GM23338 (cell line): ENCODE data around the gene EGF. TPM values are rescaled to one million over a fixed set of nuclear protein-coding genes. Genes with fewer than 3 reads are reported as not detected.

Experiments used
- ATAC-seq: fragments of 200-7000 bp; cut with Tn5 transposase; 3 replicates; pipeline ENCODE4 v1.9.1; 2020
- DNase-seq: peaks from one replicate; pipeline ENCODE4 v3.0.0-alpha.2; 2015; ENCODE audit warnings: low spot score
- H2AFZ ChIP-seq: fragments of 200-600 bp; sonication (generic); 2 replicates; pipeline ENCODE4 v1.8.0; 2016; ENCODE audit warnings: antibody characterized with exemption, mild to moderate bottlenecking, moderate library complexity
- H3F3A ChIP-seq: fragments of 200-600 bp; sonication (generic); replicated peaks from 2 replicates; pipeline ENCODE4 v1.8.0; 2017; ENCODE audit warnings: antibody characterized with exemption, mixed run types, low read depth
- H3K27ac ChIP-seq: fragments of 200-600 bp; sonication (generic); 2 replicates; pipeline ENCODE4 v1.6.1; 2016; ENCODE audit warnings: low read depth
- H3K27me3 ChIP-seq: fragments of 200-600 bp; sonication (generic); 2 replicates; pipeline ENCODE4 v1.8.0; 2016; ENCODE audit warnings: mild to moderate bottlenecking, mixed run types, moderate library complexity; ENCODE audit not compliant: insufficient read depth
- H3K36me3 ChIP-seq: fragments of 200-600 bp; sonication (generic); 2 replicates; pipeline ENCODE4 v1.8.0; 2016; ENCODE audit warnings: mild to moderate bottlenecking; ENCODE audit not compliant: insufficient read depth
- H3K4me1 ChIP-seq: fragments of 200-600 bp; sonication (generic); 2 replicates; pipeline ENCODE4 v1.8.0; 2016; ENCODE audit warnings: mild to moderate bottlenecking, moderate library complexity; ENCODE audit not compliant: insufficient read depth
- H3K4me2 ChIP-seq: fragments of 200-600 bp; sonication (generic); 2 replicates; pipeline ENCODE4 v1.7.1; 2017; ENCODE audit warnings: mixed run types
- H3K4me3 ChIP-seq: fragments of 200-600 bp; sonication (generic); 2 replicates; pipeline ENCODE4 v1.6.1; 2016; ENCODE audit warnings: mixed run types
- H3K79me2 ChIP-seq: fragments of 200-600 bp; sonication (generic); replicated peaks from 2 replicates; pipeline ENCODE4 v1.8.0; 2017; ENCODE audit warnings: mild to moderate bottlenecking; ENCODE audit not compliant: insufficient read depth
- H3K9me2 ChIP-seq: fragments of 200-600 bp; sonication (generic); 2 replicates; pipeline ENCODE4 v1.8.0; 2017; ENCODE audit not compliant: insufficient read depth
- H4K20me1 ChIP-seq: fragments of 200-600 bp; sonication (generic); replicated peaks from 2 replicates; pipeline ENCODE4 v1.8.0; 2017; ENCODE audit warnings: mild to moderate bottlenecking; ENCODE audit not compliant: insufficient read depth
- H3K27ac Mint-ChIP-seq: 2 replicates; pipeline ENCODE4 v1.8.0; 2020; ENCODE audit warnings: inconsistent platforms, mild to moderate bottlenecking, moderate library complexity, mixed read lengths
- H3K27me3 Mint-ChIP-seq: 3 replicates; pipeline ENCODE4 v1.8.0; 2022; ENCODE audit warnings: low read depth, mild to moderate bottlenecking, moderate library complexity, mixed read lengths, inconsistent platforms; ENCODE audit not compliant: insufficient read depth, poor library complexity
- H3K36me3 Mint-ChIP-seq: 3 replicates; pipeline ENCODE4 v1.8.0; 2021; ENCODE audit warnings: low read depth, mild to moderate bottlenecking, inconsistent platforms, moderate library complexity, mixed read lengths
- H3K4me1 Mint-ChIP-seq: 3 replicates; pipeline ENCODE4 v1.8.0; 2020; ENCODE audit warnings: mild to moderate bottlenecking, inconsistent platforms, mixed read lengths
- H3K4me3 Mint-ChIP-seq: 3 replicates; pipeline ENCODE4 v1.8.0; 2021; ENCODE audit warnings: moderate library complexity, mild to moderate bottlenecking, inconsistent platforms, mixed read lengths
- H3K9me3 Mint-ChIP-seq: 3 replicates; pipeline ENCODE4 v1.8.0; 2020; ENCODE audit warnings: moderate library complexity, mild to moderate bottlenecking, inconsistent platforms, mixed read lengths
- CREB1 ChIP-seq: fragments of 250-450 bp; sonication (Bioruptor Pico); IDR thresholded peaks from 2 replicates; pipeline ENCODE4 v1.5.0; 2020; ENCODE audit warnings: low read depth, mild to moderate bottlenecking, moderate library complexity
- EZH2phosphoT487 ChIP-seq: fragments of 200-600 bp; sonication (generic); IDR thresholded peaks from one replicate; pipeline ENCODE4 v1.8.1; 2018; ENCODE audit warnings: antibody characterized with exemption; ENCODE audit not compliant: unreplicated experiment
- JUNB ChIP-seq: IDR thresholded peaks from one replicate; pipeline ENCODE4 v1.6.1; 2016; ENCODE audit warnings: antibody characterized with exemption; ENCODE audit not compliant: unreplicated experiment
- NANOG ChIP-seq: IDR thresholded peaks from 2 replicates; pipeline ENCODE4 v1.6.1; 2016; ENCODE audit warnings: antibody characterized with exemption, borderline replicate concordance
- POLR2AphosphoS5 ChIP-seq: IDR thresholded peaks from 2 replicates; pipeline ENCODE4 v1.6.1; 2016; ENCODE audit warnings: antibody characterized with exemption, low read depth
- REST ChIP-seq: IDR thresholded peaks from one replicate; pipeline ENCODE4 v1.6.1; 2018; ENCODE audit warnings: antibody characterized with exemption; ENCODE audit not compliant: unreplicated experiment
- STAT1 ChIP-seq: IDR thresholded peaks from one replicate; pipeline ENCODE4 v1.6.1; 2016; ENCODE audit warnings: antibody characterized with exemption; ENCODE audit not compliant: unreplicated experiment
- ZNF114 ChIP-seq: fragments of 250-450 bp; sonication (Bioruptor Pico); IDR thresholded peaks from 2 replicates; pipeline ENCODE4 v1.5.0; 2020; ENCODE audit warnings: mild to moderate bottlenecking, moderate library complexity
- ZNF331 ChIP-seq: fragments of 250-450 bp; sonication (Bioruptor Pico); IDR thresholded peaks from 2 replicates; pipeline ENCODE4 v1.5.0; 2020; ENCODE audit warnings: low read depth, mild to moderate bottlenecking, moderate library complexity
- ZNF462 ChIP-seq: fragments of 250-450 bp; sonication (Bioruptor Pico); IDR thresholded peaks from 2 replicates; pipeline ENCODE4 v1.5.0; 2020; ENCODE audit warnings: mild to moderate bottlenecking, moderate library complexity
- polyA plus RNA-seq: library from polyadenylated mRNA; unstranded; fragments of >200 nt; fragmentation: Nextera tagmentation; extraction: Ambion mirVana; gene quantifications from 2 replicates; pipeline ENCODE4 v1.2.1, GENCODE V29; 2016
- total RNA-seq: library from RNA; depleted of rRNA; stranded (reverse); fragments of >200 nt; shearing (Covaris generic); gene quantifications from 2 replicates; pipeline ENCODE4 v1.2.3, GENCODE V29; 2014
- TF ChIP-seq, protein P1 (sequence below): IDR thresholded peaks from 2 replicates; pipeline ENCODE4 v1.6.1; 2016; ENCODE audit warnings: antibody characterized with exemption

EGF gene
- total and polyA plus RNA-seq, 2 experiments from 2014 or later, result 1.4 to 3.0 TPM

GRCh38 chr4:109985993-109986974 is 73.6 kb downstream of the EGF start (continued):
- TF ChIP-seq ZNF462 (CRISPR knock-in tag) (no peak), EZH2phosphoT487 (no peak), ZNF114 (CRISPR knock-in tag) (no peak), POLR2AphosphoS5 (no peak), NANOG (no peak), ZNF331 (CRISPR knock-in tag) (no peak)
- TF ChIP-seq, protein P1, sequence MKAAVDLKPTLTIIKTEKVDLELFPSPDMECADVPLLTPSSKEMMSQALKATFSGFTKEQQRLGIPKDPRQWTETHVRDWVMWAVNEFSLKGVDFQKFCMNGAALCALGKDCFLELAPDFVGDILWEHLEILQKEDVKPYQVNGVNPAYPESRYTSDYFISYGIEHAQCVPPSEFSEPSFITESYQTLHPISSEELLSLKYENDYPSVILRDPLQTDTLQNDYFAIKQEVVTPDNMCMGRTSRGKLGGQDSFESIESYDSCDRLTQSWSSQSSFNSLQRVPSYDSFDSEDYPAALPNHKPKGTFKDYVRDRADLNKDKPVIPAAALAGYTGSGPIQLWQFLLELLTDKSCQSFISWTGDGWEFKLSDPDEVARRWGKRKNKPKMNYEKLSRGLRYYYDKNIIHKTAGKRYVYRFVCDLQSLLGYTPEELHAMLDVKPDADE, result no peak

DNA sequence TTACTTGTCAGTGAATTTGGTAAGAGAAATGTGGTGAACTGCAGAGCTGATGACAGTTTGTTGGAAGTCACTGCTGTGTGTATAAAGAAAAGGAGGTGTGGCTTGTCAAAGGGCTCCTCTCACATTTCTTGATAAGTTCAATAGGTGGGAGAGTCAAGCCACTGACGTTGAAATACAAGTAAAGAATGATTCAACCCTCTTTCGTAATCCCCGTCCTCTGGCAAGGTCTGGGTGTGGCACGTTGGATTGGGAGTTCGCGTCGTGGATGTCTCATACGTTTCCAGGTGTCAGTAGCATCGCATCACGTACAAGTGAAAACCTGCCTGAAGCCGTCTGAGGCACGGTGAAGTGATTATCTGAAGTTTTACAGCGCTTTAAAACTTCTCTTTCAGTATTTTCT is 76.4 kb downstream of the EGF start:
- H3K4me1 ChIP-seq, result no peaks in the 10 kb centered on the region
- no peak overlapping the region for H2AFZ ChIP-seq
- no peaks in the 10 kb centered on the region for H3F3A ChIP-seq
- H3K27me3 ChIP-seq, result no peaks in the 10 kb centered on the region
- no peaks in the 10 kb centered on the region for H3K9me2 ChIP-seq
- H3K36me3 ChIP-seq, result no peaks in the 10 kb centered on the region
- H3K4me3 ChIP-seq, result no peak overlapping the region
- no peaks in the 10 kb centered on the region for H3K4me1 Mint-ChIP-seq
- H3K79me2 ChIP-seq, result no peaks in the 10 kb centered on the region
- no peak overlapping the region for H3K4me3 Mint-ChIP-seq
- H3K4me2 ChIP-seq, result no peak overlapping the region
- no peak overlapping the region for H3K27ac Mint-ChIP-seq
- no peaks in the 10 kb centered on the region for H4K20me1 ChIP-seq
- no peak for DNase-seq
- no peaks in the 10 kb centered on the region for H3K36me3 Mint-ChIP-seq
- H3K27me3 Mint-ChIP-seq, result no peaks in the 10 kb centered on the region
- H3K27ac ChIP-seq, result no peak overlapping the region
- no peak for ATAC-seq
- H3K9me3 Mint-ChIP-seq, result no peaks in the 10 kb centered on the region
- TF ChIP-seq ZNF331 (CRISPR knock-in tag) (no peak), NANOG (no peak), JUNB (no peak), STAT1 (no peak), CREB1 (CRISPR knock-in tag) (no peak), EZH2phosphoT487 (no peak), REST (no peak), ZNF114 (CRISPR knock-in tag) (no peak), POLR2AphosphoS5 (no peak)
- TF ChIP-seq, protein P1, result no peak
